GM13977 (cell line): ENCODE data around the gene PITPNM1.

ENCODE experiments used
- DNase-seq: peaks from one replicate; pipeline ENCODE4 v3.0.0; 2012; ENCODE audit warnings: low spot score
- CTCF ChIP-seq: IDR thresholded peaks from 2 replicates; pipeline ENCODE4 v1.5.1; 2012; ENCODE audit warnings: mild to moderate bottlenecking, control low read depth; ENCODE audit not compliant: insufficient read depth; ENCODE audit errors: extremely low read depth, missing control alignments
- in situ Hi-C: fragments of 300-500 bp; cut with MboI; formaldehyde crosslinking; loops from one replicate; pipeline ENCODE4 v1.12.0; 2022; ENCODE audit warnings: low sequenced_read_pairs, low pct_unique_long_range_greater_than_20kb, mixed read lengths, inconsistent platforms; ENCODE audit not compliant: unreplicated experiment

The PITPNM1 gene

GRCh38 chr11:67498544-67498972 lies 6.6 kb downstream of the PITPNM1 start:
- no peak for TF ChIP-seq CTCF
- in situ Hi-C loops = no loop called here
- no peak for DNase-seq

- no peak for TF ChIP-seq CTCF
- DNase-seq = no peak
- in situ Hi-C loops = no loop called here
These were observed 7.4 kb downstream of the PITPNM1 start for GRCh38 chr11:67497656-67498291.

DNA sequence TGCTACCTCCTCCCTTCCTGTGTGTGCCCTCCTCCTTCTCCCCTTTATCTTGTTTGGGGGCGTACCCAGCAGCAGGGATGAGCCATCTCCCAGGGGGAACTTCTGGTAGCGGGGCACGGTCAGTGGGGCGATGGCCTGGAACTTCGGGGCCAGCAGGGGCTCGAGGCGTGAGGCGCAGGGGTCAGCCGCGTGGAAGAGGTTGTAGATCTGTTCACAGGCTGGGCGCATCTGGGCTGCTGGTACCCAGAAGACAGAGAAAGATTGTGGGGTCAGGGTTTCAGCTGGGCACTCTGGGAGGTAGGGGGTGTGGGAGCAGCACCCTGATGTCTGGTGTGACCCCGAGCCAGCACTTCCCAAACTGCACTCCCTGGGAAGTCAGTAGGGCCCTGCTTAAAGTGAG lies 9.1 kb downstream of the PITPNM1 start:
- no peak for TF ChIP-seq CTCF
- no peak for DNase-seq
- in situ Hi-C loops = no loop called here

- in situ Hi-C loops = no loop called here
- no peak for DNase-seq
- TF ChIP-seq CTCF = no peak
These were observed 9.7 kb downstream of the PITPNM1 start for GRCh38 chr11:67495234-67496005.

DNA sequence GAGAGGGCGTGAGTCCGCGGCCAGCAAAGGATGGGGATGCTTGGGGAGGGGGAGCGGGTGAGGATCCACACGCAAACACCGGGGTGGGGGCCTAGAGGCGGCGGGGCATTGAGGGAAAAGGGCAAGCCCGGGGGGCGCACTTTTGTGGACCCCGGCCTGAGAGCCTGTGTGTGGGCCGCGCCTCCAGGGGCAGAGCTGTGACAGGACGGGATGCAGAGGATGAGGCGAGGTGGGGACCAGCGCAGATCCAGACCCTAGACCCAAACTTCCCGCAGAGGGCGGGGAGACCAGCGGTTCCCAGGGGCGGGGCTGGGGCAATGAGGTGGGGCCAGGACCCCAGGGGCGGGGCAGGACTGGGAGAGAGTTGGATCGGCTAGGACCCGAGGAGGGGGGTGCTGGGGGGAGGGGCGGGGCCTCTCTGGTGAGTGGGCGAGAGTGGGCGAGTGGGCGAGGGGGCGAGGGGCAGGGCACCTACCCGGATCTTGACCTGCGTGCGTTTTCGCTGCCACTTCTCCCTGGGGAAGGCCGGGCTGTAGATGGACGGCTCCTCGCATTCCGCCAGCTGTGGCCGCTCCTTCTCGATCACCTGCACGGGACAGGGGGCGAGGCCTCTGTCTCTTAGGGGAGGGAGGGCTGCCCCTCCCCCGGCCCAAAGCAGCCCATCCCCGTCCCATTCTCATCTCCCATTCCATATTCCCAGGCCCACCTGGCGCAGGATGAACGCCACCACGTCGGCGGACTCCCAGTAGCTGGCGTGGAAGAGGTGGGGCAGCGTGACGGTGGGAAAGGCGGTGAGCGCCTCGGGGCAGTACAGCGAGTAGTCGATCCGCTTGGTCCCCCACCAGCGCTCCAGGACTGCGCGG lies 10.6 kb downstream of the PITPNM1 start:
- in situ Hi-C loops = no loop called here
- no peak for DNase-seq
- no peak for TF ChIP-seq CTCF

- DNase-seq = no peak
- TF ChIP-seq CTCF = no peak
- in situ Hi-C loops = no loop called here
These were observed 11.4 kb downstream of the PITPNM1 start for GRCh38 chr11:67493548-67494370.
